Testis (tissue), 3 donors: Measurements from ENCODE around the gene MMADHC. TPM values are rescaled to one million over a fixed set of nuclear protein-coding genes. Genes with fewer than 3 reads are reported as not detected.

ENCODE experiments used
- DNase-seq: peaks from one replicate; pipeline ENCODE4 v3.0.0-alpha.2; 2019
- H3K27ac ChIP-seq, 2 donors: fragments of 200-600 bp; sonication (generic); one replicate each; pipeline ENCODE4 v1.5.1; 2019
- H3K27me3 ChIP-seq: fragments of 200-600 bp; sonication (generic); one replicate; pipeline ENCODE4 v1.5.1; 2019
- H3K36me3 ChIP-seq: fragments of 200-600 bp; sonication (generic); one replicate; pipeline ENCODE4 v1.5.1; 2017; ENCODE audit warnings: low read depth; ENCODE audit errors: missing control alignments
- H3K4me1 ChIP-seq: fragments of 200-600 bp; sonication (generic); one replicate; pipeline ENCODE4 v1.5.1; 2019
- H3K4me3 ChIP-seq, 2 donors: fragments of 200-600 bp; sonication (generic); one replicate each; pipeline ENCODE4 v1.5.1; 2017 to 2019
- H3K9me3 ChIP-seq: fragments of 200-600 bp; sonication (generic); one replicate; pipeline ENCODE4 v1.5.1; 2017
- CTCF ChIP-seq, 3 experiments: fragments of 450-650 bp in 2 of 3; fragments of 200-600 bp in 1 of 3; sonication (generic) in 1 of 3; IDR thresholded peaks; one replicate each; pipeline ENCODE4 v1.5.1; 2016 to 2019; ENCODE audit warnings: antibody characterized with exemption in 3 of 3, mild to moderate bottlenecking in 2 of 3, moderate library complexity in 1 of 3
- POLR2A ChIP-seq: fragments of 450-650 bp; IDR thresholded peaks from one replicate; pipeline ENCODE4 v1.6.1; 2017; ENCODE audit warnings: antibody characterized with exemption, mild to moderate bottlenecking, moderate library complexity
- WGBS, 2 donors: methylation state at CpG; one replicate each; pipeline ENCODE4 v1.1.5; 2018; 5-methylcytosine and 5-hydroxymethylcytosine counted together
- intact Hi-C: fragments of 100-400 bp; cut with DNase I; formaldehyde crosslinking; loops from one replicate; pipeline ENCODE4 v1.15.1; 2023; ENCODE audit warnings: low total_unique reads
- polyA plus RNA-seq: library from polyadenylated mRNA; stranded (reverse); fragments of 350-450 nt; fragmentation: Illumina TruSeq; extraction: RNeasy Lipid Tissue Mini Kit (QIAGEN cat#74804); gene quantifications from one replicate; pipeline ENCODE4 v1.2.3, GENCODE V29; 2014; ENCODE audit warnings: low read depth, low replicate concordance; ENCODE audit not compliant: insufficient read depth
- small RNA-seq, 2 donors: library from RNA; depleted of rRNA; stranded (forward); fragments of <200 nt; gene quantifications; one replicate each; pipeline ENCODE3, GENCODE V24; 2016
- total RNA-seq, 2 donors: library from RNA; depleted of rRNA; stranded (reverse); fragments of >200 nt; gene quantifications; one replicate each; pipeline ENCODE4 v1.2.3, GENCODE V29; 2016

MMADHC gene
- total and polyA plus RNA-seq, 3 donors from 2014 or later, result 46.2 to 133 (median 55.3) TPM

DNA sequence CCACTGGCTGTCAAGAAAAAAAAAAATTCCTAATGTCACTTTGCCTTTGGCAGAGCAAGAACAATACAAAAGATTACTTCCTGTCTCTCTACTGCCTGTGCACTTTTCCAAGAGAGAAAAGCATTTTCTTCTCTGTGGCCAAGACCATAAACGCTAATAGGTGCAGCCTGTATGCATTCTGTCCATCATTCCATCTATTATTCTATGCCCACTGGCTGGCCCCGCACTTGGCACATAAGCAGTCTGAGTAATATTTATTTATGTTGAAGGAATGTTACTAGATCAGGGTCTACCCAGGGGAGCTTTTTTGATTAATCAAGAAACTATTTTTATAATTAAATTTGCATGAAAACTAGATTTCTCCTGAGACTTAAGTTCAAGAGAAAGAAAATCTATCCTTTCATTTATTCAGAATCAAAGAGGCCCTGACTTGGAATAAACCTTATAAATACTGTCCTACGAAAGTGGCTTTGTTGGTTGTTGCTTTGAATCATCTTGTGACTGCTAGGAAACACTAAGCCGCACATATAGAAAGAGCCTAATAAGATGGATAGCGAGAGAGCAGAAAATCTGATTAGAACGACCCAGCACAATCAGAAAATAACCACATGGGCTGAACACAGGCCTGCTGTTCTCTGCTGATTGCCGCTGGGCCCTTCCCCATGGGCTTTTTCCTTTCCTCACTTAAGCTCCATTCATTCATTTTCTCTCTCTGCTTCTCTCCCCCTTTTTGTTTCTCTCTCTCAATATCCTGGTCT is 59.4 kb downstream of the MMADHC start:
- intact Hi-C loops, result no loop called here
- TF ChIP-seq CTCF (IDR thresholded peaks at IDR 0.05), result no peak
- no peak for TF ChIP-seq POLR2A
- no peaks in the 10 kb centered on the region for H3K36me3 ChIP-seq
- no peak for DNase-seq
- H3K27ac ChIP-seq, result no peak overlapping the region
- H3K9me3 ChIP-seq, result no peaks in the 10 kb centered on the region
- no peak overlapping the region for H3K4me3 ChIP-seq
- WGBS, 2 donors, result 84 to 85% methylated on average over 7 of the region's 7 CpGs
- H3K4me1 ChIP-seq, result no peaks in the 10 kb centered on the region
- H3K27me3 ChIP-seq, result no peaks in the 10 kb centered on the region

DNA sequence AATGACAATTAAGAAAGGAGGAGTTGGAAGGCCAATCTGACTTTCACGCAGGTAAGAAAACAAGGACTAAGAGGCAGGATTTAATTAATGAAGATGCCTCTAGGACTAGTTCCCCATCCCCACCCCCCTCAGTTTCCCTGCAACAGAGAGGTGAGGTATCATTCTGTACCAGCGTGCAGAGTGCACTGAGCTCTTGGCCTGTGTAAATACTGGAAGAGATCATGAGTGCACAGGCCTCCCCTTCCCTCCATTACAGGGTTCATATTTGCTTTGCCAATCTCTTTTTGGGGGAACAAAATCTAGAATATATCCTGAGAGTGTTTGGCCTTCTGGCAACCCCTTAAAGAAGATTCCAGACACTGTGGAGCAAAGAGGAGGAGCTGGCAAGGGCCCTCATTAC is 60.9 kb downstream of the MMADHC start:
- no peaks in the 10 kb centered on the region for H3K9me3 ChIP-seq
- TF ChIP-seq CTCF (IDR thresholded peaks at IDR 0.05), result no peak
- no peak for TF ChIP-seq POLR2A
- 91 to 92% methylated on average over 2 of the region's 2 CpGs for WGBS, 2 donors
- H3K4me1 ChIP-seq, result no peaks in the 10 kb centered on the region
- no peak overlapping the region for H3K4me3 ChIP-seq
- intact Hi-C loops, result no loop called here
- no peaks in the 10 kb centered on the region for H3K27me3 ChIP-seq
- no peak for DNase-seq
- H3K27ac ChIP-seq, result no peak overlapping the region
- H3K36me3 ChIP-seq, result no peaks in the 10 kb centered on the region

DNA sequence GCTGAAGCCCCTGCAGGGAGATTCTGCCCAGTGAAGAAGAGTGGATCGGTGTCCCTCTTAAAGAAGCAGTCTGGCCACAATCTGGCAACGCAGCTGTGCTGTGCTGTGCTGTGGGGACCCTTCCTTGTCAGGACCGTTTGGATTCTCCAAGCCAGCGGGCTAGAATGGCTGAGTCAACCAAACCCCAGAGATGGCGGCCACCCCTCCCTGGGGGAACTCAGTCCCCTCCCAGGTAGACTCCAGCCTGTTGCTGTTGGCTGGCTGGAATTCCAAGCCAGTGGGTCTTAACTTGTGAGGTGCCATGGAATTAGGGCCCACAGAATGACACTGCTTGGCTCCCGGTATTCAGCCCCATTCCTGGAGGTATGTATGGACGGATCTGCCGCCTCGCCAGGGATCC is 62.3 kb downstream of the MMADHC start:
- H3K4me1 ChIP-seq, result no peaks in the 10 kb centered on the region
- no peaks in the 10 kb centered on the region for H3K27me3 ChIP-seq
- H3K9me3 ChIP-seq, result no peaks in the 10 kb centered on the region
- WGBS, 2 donors, result 88 to 92% methylated on average over 7 to 9 of the region's 9 CpGs
- no peaks in the 10 kb centered on the region for H3K36me3 ChIP-seq
- no peak for DNase-seq
- no peak overlapping the region for H3K27ac ChIP-seq
- TF ChIP-seq CTCF (IDR thresholded peaks at IDR 0.05) (no peak), POLR2A (no peak)
- intact Hi-C loops, result no loop called here
- H3K4me3 ChIP-seq, result no peak overlapping the region

Small RNA genes within 50 kb of the gene (small RNA-seq; reads per million reads assigned to genes)
- 0 reads per million in 2 donors for gene RNU6-601P
